KOPT-K1 (cell line): Measurements from ENCODE around the gene CCDC61.
A peak's percentile ranks its signal among the peaks of the same experiment; 100 is the strongest.

Source experiments
- H3K27ac ChIP-seq: fragments of 200-600 bp; sonication (generic); 2 replicates; pipeline ENCODE4 v1.5.1; 2016; ENCODE audit warnings: antibody characterized with exemption, mild to moderate bottlenecking, low read depth, low read length; ENCODE audit not compliant: poor library complexity, severe bottlenecking
- H3K36me3 ChIP-seq: fragments of 200-600 bp; sonication (generic); 2 replicates; pipeline ENCODE4 v1.5.1; 2017; ENCODE audit warnings: antibody characterized with exemption, mild to moderate bottlenecking, low read length, moderate library complexity; ENCODE audit not compliant: insufficient read depth
- H3K9me3 ChIP-seq: fragments of 200-600 bp; sonication (generic); 2 replicates; pipeline ENCODE4 v1.5.1; 2017; ENCODE audit warnings: antibody characterized with exemption, low read length, mild to moderate bottlenecking; ENCODE audit not compliant: insufficient read depth, poor library complexity, severe bottlenecking

The CCDC61 gene

GRCh38 chr19:45969676-45970075 lies 25.6 kb upstream of the CCDC61 start:
- Histone ChIP-seq H3K9me3 (no peaks in the 10 kb centered on the region), H3K27ac (no peak overlapping the region), H3K36me3 (no peaks in the 10 kb centered on the region)

- Histone ChIP-seq H3K36me3 (no peaks in the 10 kb centered on the region), H3K9me3 (no peaks in the 10 kb centered on the region)
Measured at GRCh38 chr19:45971260-45971902, 23.9 kb upstream of the CCDC61 start.

GRCh38 chr19:45972081-45972946 lies 23.0 kb upstream of the CCDC61 start:
- Histone ChIP-seq H3K27ac (no peak overlapping the region), H3K36me3 (no peaks in the 10 kb centered on the region), H3K9me3 (no peaks in the 10 kb centered on the region)

More at GRCh38 chr19:45971260-45971902, 23.9 kb upstream of the CCDC61 start:
- no peak overlapping the region for H3K27ac ChIP-seq

GRCh38 chr19:45972947-45973540 lies 22.2 kb upstream of the CCDC61 start:
- Histone ChIP-seq H3K27ac (no peak overlapping the region), H3K36me3 (no peaks in the 10 kb centered on the region), H3K9me3 (no peaks in the 10 kb centered on the region)

- H3K36me3 ChIP-seq, result no peaks in the 10 kb centered on the region
- H3K27ac ChIP-seq, result no peak within 1 kb of the TSS
- no peaks in the 10 kb centered on the region for H3K9me3 ChIP-seq
Measured at GRCh38 chr19:45973553-45974338, 21.5 kb upstream of the CCDC61 start, which contains the start of gene NOVA2. Gene NOVA2 (minus strand): TSS chr19:45973865. CDS start chr19:45973351, 514 bp downstream.

GRCh38 chr19:45975306-45976070 lies 19.8 kb upstream of the CCDC61 start:
- Histone ChIP-seq H3K9me3 (no peaks in the 10 kb centered on the region), H3K36me3 (no peaks in the 10 kb centered on the region), H3K27ac (no peak overlapping the region)

- no peaks in the 10 kb centered on the region for H3K9me3 ChIP-seq
- H3K27ac ChIP-seq, result no peak overlapping the region
- H3K36me3 ChIP-seq, result no peaks in the 10 kb centered on the region
Measured at GRCh38 chr19:45976178-45976577, 19.1 kb upstream of the CCDC61 start.

- H3K36me3 ChIP-seq, result no peaks in the 10 kb centered on the region
- H3K27ac ChIP-seq, result no peak overlapping the region
- H3K9me3 ChIP-seq, result no peaks in the 10 kb centered on the region
Measured at GRCh38 chr19:45978156-45978555, 17.1 kb upstream of the CCDC61 start.

GRCh38 chr19:45981350-45981749 lies 13.9 kb upstream of the CCDC61 start:
- Histone ChIP-seq H3K27ac (no peak overlapping the region), H3K36me3 (no peaks in the 10 kb centered on the region), H3K9me3 (no peaks in the 10 kb centered on the region)

GRCh38 chr19:45985321-45985720 lies 9.9 kb upstream of the CCDC61 start:
- no peaks in the 10 kb centered on the region for H3K36me3 ChIP-seq
- H3K9me3 ChIP-seq, result no peaks in the 10 kb centered on the region
- H3K27ac ChIP-seq, result no peak overlapping the region

GRCh38 chr19:45990113-45990728 lies 5.0 kb upstream of the CCDC61 start:
- no peaks in the 10 kb centered on the region for H3K36me3 ChIP-seq
- H3K27ac ChIP-seq, result no peak overlapping the region
- no peaks in the 10 kb centered on the region for H3K9me3 ChIP-seq

GRCh38 chr19:45994456-45994997 lies 740 bp upstream of the CCDC61 start:
- H3K27ac ChIP-seq, result peak overlapping the region; percentile 49
- 0 out of 2 replicates have a peak, but pooled peaks cover 3% of the 10 kb centered on the region for H3K36me3 ChIP-seq
- no peaks in the 10 kb centered on the region for H3K9me3 ChIP-seq

- H3K36me3 ChIP-seq, result 0 out of 2 replicates have a peak, but pooled peaks cover 3% of the 10 kb centered on the region
- no peaks in the 10 kb centered on the region for H3K9me3 ChIP-seq
- peak overlapping the region; percentile 84 for H3K27ac ChIP-seq
Measured at GRCh38 chr19:45995715-45996385, 583 bp downstream of the CCDC61 start.
